ENCODE measurements around the gene PAPPA.

PAPPA gene

GRCh38 chr9:116232424-116233159 is 79.0 kb downstream of the PAPPA start:
- no peak for DNase-seq

- DNase-seq, result no peak
Measured at GRCh38 chr9:116233160-116233530, 79.6 kb downstream of the PAPPA start.

GRCh38 chr9:116234081-116234480 is 80.5 kb downstream of the PAPPA start:
- no peak for DNase-seq

GRCh38 chr9:116236979-116237378 is 83.4 kb downstream of the PAPPA start:
- DNase-seq, result no peak

GRCh38 chr9:116237456-116237855 is 83.9 kb downstream of the PAPPA start:
- DNase-seq, result no peak

GRCh38 chr9:116238225-116238624 is 84.6 kb downstream of the PAPPA start:
- DNase-seq, result no peak

GRCh38 chr9:116238776-116239340 is 85.3 kb downstream of the PAPPA start:
- no peak for DNase-seq

- DNase-seq, result no peak
Measured at GRCh38 chr9:116243708-116244107, 90.1 kb downstream of the PAPPA start.

GRCh38 chr9:116247284-116247683 is 93.7 kb downstream of the PAPPA start:
- DNase-seq, result no peak

GRCh38 chr9:116247791-116248374 is 94.3 kb downstream of the PAPPA start:
- no peak for DNase-seq

- no peak for DNase-seq
Measured at GRCh38 chr9:116250891-116251290, 97.3 kb downstream of the PAPPA start.

GRCh38 chr9:116251366-116251765 is 97.8 kb downstream of the PAPPA start:
- no peak for DNase-seq

GRCh38 chr9:116260531-116260930 is 106.9 kb downstream of the PAPPA start:
- DNase-seq, result no peak

GRCh38 chr9:116262448-116262847 is 108.9 kb downstream of the PAPPA start:
- DNase-seq, result no peak

- DNase-seq, result no peak
Measured at GRCh38 chr9:116264361-116264760, 110.8 kb downstream of the PAPPA start.

GRCh38 chr9:116267021-116267420 is 113.4 kb downstream of the PAPPA start:
- DNase-seq, result no peak

GRCh38 chr9:116269250-116269649 is 115.7 kb downstream of the PAPPA start:
- DNase-seq, result no peak

GRCh38 chr9:116270546-116270945 is 117.0 kb downstream of the PAPPA start:
- DNase-seq, result no peak

- no peak for DNase-seq
Measured at GRCh38 chr9:116271340-116271739, 117.7 kb downstream of the PAPPA start.

GRCh38 chr9:116271991-116272390 is 118.4 kb downstream of the PAPPA start:
- DNase-seq, result no peak

GRCh38 chr9:116274293-116274692 is 120.7 kb downstream of the PAPPA start:
- no peak for DNase-seq

GRCh38 chr9:116275418-116276195 is 122.0 kb downstream of the PAPPA start:
- no peak for DNase-seq

GRCh38 chr9:116276196-116276493 is 122.6 kb downstream of the PAPPA start:
- DNase-seq, result no peak

- DNase-seq, result no peak
Measured at GRCh38 chr9:116276651-116277121, 123.1 kb downstream of the PAPPA start.

Data from femur (tissue), 1 donor.